H1 (cell line): ENCODE results near the gene VSTM4.

ENCODE experiments used
- CEBPB ChIP-seq: IDR thresholded peaks from 2 replicates; pipeline ENCODE4 v1.6.1; 2012; ENCODE audit warnings: low read depth, low read length
- CHD2 ChIP-seq: IDR thresholded peaks from 2 replicates; pipeline ENCODE4 v1.6.1; 2012; ENCODE audit warnings: low read length, improper control_type of control experiment
- KDM1A ChIP-seq: fragments of 200-600, 300-600 bp; sonication (generic); IDR thresholded peaks from 2 replicates; pipeline ENCODE4 v1.7.1; 2016; ENCODE audit warnings: mild to moderate bottlenecking, low read length, borderline replicate concordance
- POLR2A ChIP-seq, 2 experiments: IDR thresholded peaks; 1 replicate in 1 of 2; 2 replicates in 1 of 2; pipeline ENCODE4 v1.6.1; 2011; ENCODE audit warnings: low read depth in 2 of 2, low read length in 2 of 2, mild to moderate bottlenecking in 2 of 2; ENCODE audit errors: control extremely low read depth in 1 of 2
- RXRA ChIP-seq: IDR thresholded peaks from 2 replicates; pipeline ENCODE4 v1.6.1; 2011; ENCODE audit warnings: low read depth, mild to moderate bottlenecking, low read length, moderate library complexity; ENCODE audit not compliant: insufficient read depth
- TF ChIP-seq, protein P1 (sequence below), 3 experiments: IDR thresholded peaks; 1 replicate in 2 of 3; 2 replicates in 1 of 3; pipeline versions ENCODE4 v1.5.1 to v1.6.1; 2011; ENCODE audit warnings: low read length in 3 of 3, mild to moderate bottlenecking in 3 of 3, inconsistent platforms in 2 of 3, low read depth in 1 of 3, moderate library complexity in 1 of 3; ENCODE audit not compliant: insufficient read depth in 1 of 3; ENCODE audit errors: control extremely low read depth in 1 of 3

DNA sequence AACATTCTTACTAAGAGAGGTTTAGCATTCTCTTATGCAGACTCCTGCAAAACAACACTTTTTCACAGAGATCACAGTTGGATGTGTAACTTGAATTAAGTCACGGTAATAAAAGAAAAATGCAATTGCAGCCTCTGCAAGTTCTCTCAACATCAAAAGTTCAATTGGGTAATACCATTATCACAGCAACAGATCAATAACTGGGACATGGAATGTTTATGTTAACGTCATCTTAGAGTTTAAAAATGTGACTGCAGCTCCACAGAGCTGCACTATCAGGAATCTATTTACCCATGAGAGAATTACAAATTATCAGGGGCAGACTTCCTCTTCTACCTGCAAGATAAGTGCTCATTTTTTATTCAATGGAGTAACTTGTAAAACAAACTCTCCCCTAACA, 86.7 kb downstream of the VSTM4 start:
- no peak for TF ChIP-seq KDM1A
- TF ChIP-seq, protein P1, sequence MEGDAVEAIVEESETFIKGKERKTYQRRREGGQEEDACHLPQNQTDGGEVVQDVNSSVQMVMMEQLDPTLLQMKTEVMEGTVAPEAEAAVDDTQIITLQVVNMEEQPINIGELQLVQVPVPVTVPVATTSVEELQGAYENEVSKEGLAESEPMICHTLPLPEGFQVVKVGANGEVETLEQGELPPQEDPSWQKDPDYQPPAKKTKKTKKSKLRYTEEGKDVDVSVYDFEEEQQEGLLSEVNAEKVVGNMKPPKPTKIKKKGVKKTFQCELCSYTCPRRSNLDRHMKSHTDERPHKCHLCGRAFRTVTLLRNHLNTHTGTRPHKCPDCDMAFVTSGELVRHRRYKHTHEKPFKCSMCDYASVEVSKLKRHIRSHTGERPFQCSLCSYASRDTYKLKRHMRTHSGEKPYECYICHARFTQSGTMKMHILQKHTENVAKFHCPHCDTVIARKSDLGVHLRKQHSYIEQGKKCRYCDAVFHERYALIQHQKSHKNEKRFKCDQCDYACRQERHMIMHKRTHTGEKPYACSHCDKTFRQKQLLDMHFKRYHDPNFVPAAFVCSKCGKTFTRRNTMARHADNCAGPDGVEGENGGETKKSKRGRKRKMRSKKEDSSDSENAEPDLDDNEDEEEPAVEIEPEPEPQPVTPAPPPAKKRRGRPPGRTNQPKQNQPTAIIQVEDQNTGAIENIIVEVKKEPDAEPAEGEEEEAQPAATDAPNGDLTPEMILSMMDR (IDR thresholded peaks at IDR 0.05; ENCODE audit: control extremely low read depth in 1 of 3, insufficient read depth in 1 of 3, low read depth in 1 of 3, low read length in 3 of 3): no peak
- no peak for TF ChIP-seq POLR2A (IDR thresholded peaks at IDR 0.05; ENCODE audit: control extremely low read depth in 1 of 2, low read depth in 2 of 2, low read length in 2 of 2)
- TF ChIP-seq CHD2: no peak
- TF ChIP-seq CEBPB: no peak
- no peak for TF ChIP-seq RXRA
